HCT116 (cell line): ENCODE data around the gene NMS. TPM values are rescaled to one million over a fixed set of nuclear protein-coding genes. Genes with fewer than 3 reads are reported as not detected.

ENCODE experiments used
- ATAC-seq: fragments of 200-7000 bp; cut with Tn5 transposase; 2 replicates; pipeline ENCODE4 v1.9.1; 2020; ENCODE audit warnings: mild to moderate bottlenecking, moderate library complexity
- BruUV-seq: library from RNA; stranded (reverse); fragments of 400-500 nt; replicated peaks from 2 replicates; lab custom pipeline; 2021; lab: Mats Ljungman, UMichigan
- CTCF ChIA-PET: fragments of 300-600 bp; sonication (Branson Sonifier 250); formaldehyde crosslinking; loops from one replicate; lab custom pipeline; 2021; ENCODE audit warnings: antibody characterized with exemption; lab: Charles Lee
- POLR2A ChIA-PET: fragments of 300-600, 350-600 bp; sonication (Branson Sonifier 250); formaldehyde crosslinking; loops from one replicate; lab custom pipeline; 2021; ENCODE audit warnings: antibody characterized with exemption; lab: Charles Lee
- RAD21 ChIA-PET, 2 experiments: fragments of 300-600 bp; sonication (Branson Sonifier 250); formaldehyde crosslinking; loops; one replicate each; lab custom pipeline; 2023; ENCODE audit warnings: low total read pairs in 2 of 2; ENCODE audit not compliant: uncharacterized antibody in 2 of 2, unreplicated experiment in 2 of 2, low non-redundant PET in 1 of 2; lab: Charles Lee
- DNase-seq: peaks from one replicate; pipeline ENCODE4 v3.0.0-alpha.2; 2010; ENCODE audit warnings: low read depth, low spot score
- H2AFZ ChIP-seq: fragments of 200-600 bp; shearing (Covaris generic), sonication (generic); 2 replicates; pipeline ENCODE4 v1.6.1; 2017; ENCODE audit warnings: low read depth, mixed run types, mixed read lengths, antibody characterized with exemption, low read length; ENCODE audit not compliant: poor library complexity, severe bottlenecking
- H3K27ac ChIP-seq: 2 replicates; pipeline ENCODE4 v1.5.1; 2012; ENCODE audit warnings: low read depth, low read length
- H3K27me3 ChIP-seq: fragments of 200-600 bp; sonication (generic); 2 replicates; pipeline ENCODE4 v1.6.1; 2016; ENCODE audit warnings: mixed run types, low read length, mixed read lengths; ENCODE audit not compliant: insufficient read depth
- H3K36me3 ChIP-seq, 2 experiments: fragments of 200-500 bp in 1 of 2; fragments of 200-600 bp in 1 of 2; sonication (Bioruptor generic) in 1 of 2; sonication (generic) in 1 of 2; 2 replicates each; pipeline versions ENCODE4 v1.5.1 to v1.6.1; 2014 to 2016; ENCODE audit warnings: low read length in 2 of 2, inconsistent platforms in 1 of 2, mixed read lengths in 1 of 2, mixed run types in 1 of 2; ENCODE audit not compliant: insufficient read depth in 2 of 2, control insufficient read depth in 1 of 2
- H3K4me1 ChIP-seq, 2 experiments: fragments of 200-600 bp in 1 of 2; sonication (generic) in 1 of 2; 2 replicates each; pipeline versions ENCODE4 v1.5.1 to v1.6.1; 2012 to 2017; ENCODE audit warnings: low read length in 2 of 2, inconsistent platforms in 1 of 2, mild to moderate bottlenecking in 1 of 2, mixed read lengths in 1 of 2, mixed run types in 1 of 2, moderate library complexity in 1 of 2; ENCODE audit not compliant: insufficient read depth in 2 of 2, control insufficient read depth in 1 of 2
- H3K4me2 ChIP-seq: fragments of 200-600 bp; sonication (generic); 2 replicates; pipeline ENCODE4 v1.6.1; 2017; ENCODE audit warnings: mixed run types, low read length, mixed read lengths
- H3K4me3 ChIP-seq, 2 experiments: fragments of 200-600 bp in 1 of 2; sonication (generic) in 1 of 2; replicated peaks in 1 of 2; 2 replicates each; pipeline ENCODE4 v1.5.1; 2011 to 2016; ENCODE audit warnings: low read length in 2 of 2, control low read depth in 1 of 2, low read depth in 1 of 2, mild to moderate bottlenecking in 1 of 2, mixed read lengths in 1 of 2, mixed run types in 1 of 2
- H3K79me2 ChIP-seq: fragments of 200-600 bp; sonication (generic); 2 replicates; pipeline ENCODE4 v1.6.1; 2017; ENCODE audit warnings: mild to moderate bottlenecking, mixed run types, low read length, moderate library complexity, mixed read lengths; ENCODE audit not compliant: insufficient read depth
- H3K9ac ChIP-seq: fragments of 200-600 bp; sonication (generic); 2 replicates; pipeline ENCODE4 v1.6.1; 2016; ENCODE audit warnings: low read length, mixed read lengths
- H3K9me2 ChIP-seq: fragments of 200-600 bp; sonication (generic), shearing (Covaris generic); 2 replicates; pipeline ENCODE4 v1.6.1; 2017; ENCODE audit warnings: mixed run types, mild to moderate bottlenecking, moderate library complexity; ENCODE audit not compliant: insufficient read depth
- H3K9me3 ChIP-seq, 2 experiments: fragments of 200-500 bp in 1 of 2; fragments of 200-600 bp in 1 of 2; sonication (Bioruptor generic) in 1 of 2; sonication (generic) in 1 of 2; 2 replicates each; pipeline ENCODE4 v1.6.1; 2014 to 2017; ENCODE audit warnings: low read length in 2 of 2, mixed read lengths in 2 of 2, inconsistent platforms in 1 of 2, low read depth in 1 of 2, mild to moderate bottlenecking in 1 of 2, mixed run types in 1 of 2, moderate library complexity in 1 of 2; ENCODE audit not compliant: control insufficient read depth in 1 of 2, insufficient read depth in 1 of 2
- H4K20me1 ChIP-seq: fragments of 200-600 bp; sonication (generic), shearing (Covaris generic); 2 replicates; pipeline ENCODE4 v1.6.1; 2017; ENCODE audit warnings: mixed run types, mild to moderate bottlenecking, moderate library complexity; ENCODE audit not compliant: insufficient read depth
- ATF3 ChIP-seq: IDR thresholded peaks from 2 replicates; pipeline ENCODE4 v1.6.1; 2012
- CBX3 ChIP-seq: IDR thresholded peaks from 2 replicates; pipeline ENCODE4 v1.6.1; 2012; ENCODE audit warnings: low read depth
- CEBPB ChIP-seq: IDR thresholded peaks from 2 replicates; pipeline ENCODE4 v1.6.1; 2012; ENCODE audit warnings: low read depth
- EGR1 ChIP-seq: IDR thresholded peaks from 2 replicates; pipeline ENCODE4 v1.6.1; 2012; ENCODE audit warnings: low read depth
- ELF1 ChIP-seq: IDR thresholded peaks from 2 replicates; pipeline ENCODE4 v1.6.1; 2012; ENCODE audit warnings: low read depth, borderline replicate concordance
- EZH2 ChIP-seq: fragments of 200-600 bp; sonication (generic); IDR thresholded peaks from 2 replicates; pipeline ENCODE4 v1.6.1; 2017; ENCODE audit warnings: antibody characterized with exemption, mixed run types
- EZH2phosphoT487 ChIP-seq: fragments of 200-600 bp; IDR thresholded peaks from 2 replicates; pipeline ENCODE4 v1.6.1; 2018; ENCODE audit warnings: antibody characterized with exemption, borderline replicate concordance
- FOSL1 ChIP-seq: IDR thresholded peaks from 2 replicates; pipeline ENCODE4 v1.6.1; 2012; ENCODE audit warnings: low read depth
- JUND ChIP-seq: IDR thresholded peaks from 2 replicates; pipeline ENCODE4 v1.6.1; 2012
- MAX ChIP-seq: IDR thresholded peaks from 2 replicates; pipeline ENCODE4 v1.6.1; 2012
- POLR2A ChIP-seq: IDR thresholded peaks from 2 replicates; pipeline ENCODE4 v1.7.0; 2011; ENCODE audit warnings: borderline replicate concordance; ENCODE audit not compliant: insufficient read depth, insufficient read length; ENCODE audit errors: extremely low read depth
- POLR2AphosphoS5 ChIP-seq: IDR thresholded peaks from 2 replicates; pipeline ENCODE4 v1.6.1; 2011; ENCODE audit warnings: mild to moderate bottlenecking, low read depth, low read length, moderate library complexity
- RAD21 ChIP-seq: IDR thresholded peaks from 2 replicates; pipeline ENCODE4 v1.6.1; 2012; ENCODE audit warnings: low read depth, mild to moderate bottlenecking
- SIN3A ChIP-seq: IDR thresholded peaks from 2 replicates; pipeline ENCODE4 v1.6.1; 2012; ENCODE audit warnings: low read depth
- SP1 ChIP-seq: IDR thresholded peaks from 2 replicates; pipeline ENCODE4 v1.6.1; 2012; ENCODE audit warnings: low read depth
- SRF ChIP-seq: IDR thresholded peaks from 2 replicates; pipeline ENCODE4 v1.6.1; 2012; ENCODE audit warnings: low read depth
- ZFX ChIP-seq: fragments of 450-650 bp; IDR thresholded peaks from 2 replicates; pipeline ENCODE4 v1.6.1; 2017
- ZNF274 ChIP-seq: fragments of 200-500 bp; sonication (Bioruptor generic); IDR thresholded peaks from 2 replicates; pipeline ENCODE4 v1.6.1; 2014; ENCODE audit warnings: mild to moderate bottlenecking, low read depth, low read length, inconsistent platforms
- intact Hi-C: fragments of 100-400 bp; cut with micrococcal nuclease; formaldehyde crosslinking; loops from 2 replicates; pipeline ENCODE4 v1.10.0; 2022
- total RNA-seq: library from RNA; stranded (reverse); gene quantifications from one replicate; pipeline ENCODE4 v1.2.1, GENCODE V29; 2021; ENCODE audit not compliant: unreplicated experiment
- TF ChIP-seq, protein P1 (sequence below): IDR thresholded peaks from 2 replicates; pipeline ENCODE4 v1.6.1; 2012; ENCODE audit warnings: low read depth

Gene NMS
- total RNA-seq, 1 experiment from 2014 or later: not detected

DNA sequence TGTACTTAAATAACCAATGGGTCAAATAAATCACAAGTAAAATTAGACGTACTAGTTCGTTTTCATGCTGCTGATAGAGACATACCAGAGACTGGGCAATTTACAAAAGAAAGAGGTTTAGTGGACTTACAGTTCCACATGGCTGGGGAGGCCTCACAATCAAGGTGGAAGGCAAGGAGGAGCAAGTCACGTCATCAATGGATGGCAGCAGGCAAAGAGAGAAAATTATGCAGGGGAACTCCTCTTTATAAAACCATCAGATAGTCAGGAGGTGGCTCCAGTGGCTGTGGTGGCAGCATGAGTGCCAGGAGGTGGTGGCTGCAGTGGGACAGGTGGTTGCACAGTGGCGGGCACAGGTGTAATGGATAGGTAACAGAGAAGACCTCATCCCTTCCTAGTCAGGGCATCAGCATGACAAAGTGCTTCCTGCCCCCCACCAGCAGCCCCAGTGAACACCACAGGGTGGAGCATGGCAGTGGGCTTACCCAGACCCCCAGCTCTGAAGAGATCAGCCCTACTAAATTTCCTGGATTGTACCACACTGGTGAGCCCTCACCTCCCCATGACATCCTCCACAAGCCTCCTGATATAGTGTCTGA is 45.9 kb upstream of the NMS start:
- H3K9ac ChIP-seq: no peak overlapping the region
- H3K36me3 ChIP-seq: no peaks in the 10 kb centered on the region
- H3K9me3 ChIP-seq: no peaks in the 10 kb centered on the region
- CTCF ChIA-PET: no interaction called here
- H3K4me3 ChIP-seq: no peak overlapping the region
- H2AFZ ChIP-seq: no peak overlapping the region
- no peaks in the 10 kb centered on the region for H3K79me2 ChIP-seq
- H4K20me1 ChIP-seq: no peaks in the 10 kb centered on the region
- ATAC-seq (no peak), DNase-seq (no peak)
- BruUV-seq: no TSS peak
- no peaks in the 10 kb centered on the region for H3K9me2 ChIP-seq
- no peaks in the 10 kb centered on the region for H3K27me3 ChIP-seq
- RAD21 ChIA-PET: no interaction called here
- POLR2A ChIA-PET: no interaction called here
- intact Hi-C loops: loop anchor here (10.0 kb wide), 1 partner anchor 560 kb away; no protein-coding TSS in a partner anchor
- no peaks in the 10 kb centered on the region; a peak in 1 of 4 replicates for H3K4me1 ChIP-seq
- TF ChIP-seq CEBPB: no peak
- no peak for TF ChIP-seq RAD21
- TF ChIP-seq MAX: no peak
- no peak for TF ChIP-seq POLR2A
- H3K27ac ChIP-seq: no peak overlapping the region
- no peak overlapping the region for H3K4me2 ChIP-seq

DNA sequence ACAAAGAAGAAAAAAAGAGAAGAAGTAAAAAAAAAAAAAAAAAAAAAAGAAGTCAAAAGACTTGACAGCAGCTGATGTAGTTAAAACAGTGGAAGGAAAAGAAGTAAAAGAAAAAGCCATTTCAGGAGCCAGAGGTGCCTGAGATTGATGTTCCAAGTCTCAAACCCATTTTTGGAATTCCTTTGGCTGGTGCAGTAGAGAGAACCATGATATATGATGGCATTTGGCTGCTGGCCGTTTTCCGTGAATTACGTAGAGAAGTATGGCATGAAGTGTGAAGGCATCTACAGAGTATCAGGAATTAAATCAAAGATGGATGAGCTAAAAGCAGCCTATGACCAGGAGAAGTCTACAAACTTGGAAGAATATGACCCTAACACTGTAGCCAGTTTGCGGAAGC is 45.2 kb upstream of the NMS start:
- H3K27me3 ChIP-seq: no peaks in the 10 kb centered on the region
- H3K36me3 ChIP-seq: no peaks in the 10 kb centered on the region
- no TSS peak for BruUV-seq
- no peaks in the 10 kb centered on the region for H3K9me3 ChIP-seq
- no peaks in the 10 kb centered on the region; a peak in 1 of 4 replicates for H3K4me1 ChIP-seq
- no peaks in the 10 kb centered on the region for H3K9me2 ChIP-seq
- H3K4me2 ChIP-seq: no peak overlapping the region
- POLR2A ChIA-PET: no interaction called here
- DNase-seq (no peak), ATAC-seq (no peak)
- CTCF ChIA-PET: no interaction called here
- H3K79me2 ChIP-seq: no peaks in the 10 kb centered on the region
- no peak overlapping the region for H3K9ac ChIP-seq
- no peak overlapping the region for H3K27ac ChIP-seq
- RAD21 ChIA-PET: no interaction called here
- no peaks in the 10 kb centered on the region for H4K20me1 ChIP-seq
- no peak overlapping the region for H2AFZ ChIP-seq
- H3K4me3 ChIP-seq: no peak overlapping the region
- intact Hi-C loops: loop anchor here (10.0 kb wide), 1 partner anchor 560 kb away; no protein-coding TSS in a partner anchor
- no peak for TF ChIP-seq CBX3
- TF ChIP-seq CEBPB: no peak
- no peak for TF ChIP-seq RAD21
- TF ChIP-seq, protein P1, sequence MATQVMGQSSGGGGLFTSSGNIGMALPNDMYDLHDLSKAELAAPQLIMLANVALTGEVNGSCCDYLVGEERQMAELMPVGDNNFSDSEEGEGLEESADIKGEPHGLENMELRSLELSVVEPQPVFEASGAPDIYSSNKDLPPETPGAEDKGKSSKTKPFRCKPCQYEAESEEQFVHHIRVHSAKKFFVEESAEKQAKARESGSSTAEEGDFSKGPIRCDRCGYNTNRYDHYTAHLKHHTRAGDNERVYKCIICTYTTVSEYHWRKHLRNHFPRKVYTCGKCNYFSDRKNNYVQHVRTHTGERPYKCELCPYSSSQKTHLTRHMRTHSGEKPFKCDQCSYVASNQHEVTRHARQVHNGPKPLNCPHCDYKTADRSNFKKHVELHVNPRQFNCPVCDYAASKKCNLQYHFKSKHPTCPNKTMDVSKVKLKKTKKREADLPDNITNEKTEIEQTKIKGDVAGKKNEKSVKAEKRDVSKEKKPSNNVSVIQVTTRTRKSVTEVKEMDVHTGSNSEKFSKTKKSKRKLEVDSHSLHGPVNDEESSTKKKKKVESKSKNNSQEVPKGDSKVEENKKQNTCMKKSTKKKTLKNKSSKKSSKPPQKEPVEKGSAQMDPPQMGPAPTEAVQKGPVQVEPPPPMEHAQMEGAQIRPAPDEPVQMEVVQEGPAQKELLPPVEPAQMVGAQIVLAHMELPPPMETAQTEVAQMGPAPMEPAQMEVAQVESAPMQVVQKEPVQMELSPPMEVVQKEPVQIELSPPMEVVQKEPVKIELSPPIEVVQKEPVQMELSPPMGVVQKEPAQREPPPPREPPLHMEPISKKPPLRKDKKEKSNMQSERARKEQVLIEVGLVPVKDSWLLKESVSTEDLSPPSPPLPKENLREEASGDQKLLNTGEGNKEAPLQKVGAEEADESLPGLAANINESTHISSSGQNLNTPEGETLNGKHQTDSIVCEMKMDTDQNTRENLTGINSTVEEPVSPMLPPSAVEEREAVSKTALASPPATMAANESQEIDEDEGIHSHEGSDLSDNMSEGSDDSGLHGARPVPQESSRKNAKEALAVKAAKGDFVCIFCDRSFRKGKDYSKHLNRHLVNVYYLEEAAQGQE: no peak
- no peak for TF ChIP-seq SIN3A
- TF ChIP-seq ATF3: no peak
- no peak for TF ChIP-seq EZH2phosphoT487
- no peak for TF ChIP-seq FOSL1
- no peak for TF ChIP-seq JUND
- no peak for TF ChIP-seq ZFX
- TF ChIP-seq SP1: no peak
- TF ChIP-seq ELF1: no peak
- TF ChIP-seq POLR2AphosphoS5: no peak
- TF ChIP-seq POLR2A: no peak
- no peak for TF ChIP-seq MAX
- TF ChIP-seq EZH2: no peak
- no peak for TF ChIP-seq ZNF274
- no peak for TF ChIP-seq SRF
- no peak for TF ChIP-seq EGR1
